ENCODE results near the gene ARRB1. TPM values are rescaled to one million over a fixed set of nuclear protein-coding genes. Genes with fewer than 3 reads are reported as not detected.
A peak's percentile ranks its signal among the peaks of the same experiment; 100 is the strongest.
"Not testable (repeated sequence)": the region's sequence is repeated elsewhere in the genome, so short reads cannot be mapped to it uniquely, and the experiment has no call there.

ARRB1 gene
- total RNA-seq, 2 experiments from 2014 or later: 26.7 to 27.8 TPM

- peaks cover 82% of the 10 kb centered on the region for H3K4me1 Mint-ChIP-seq (ENCODE audit: low read depth)
- H3K4me3 Mint-ChIP-seq: peak overlapping the region; percentile 71
- TF ChIP-seq CTCF (IDR thresholded peaks at IDR 0.05): no peak
- no peaks in the 10 kb centered on the region for H3K9me3 Mint-ChIP-seq
- POLR2A ChIA-PET: interaction anchor here (1.0 to 6.1 kb wide), 18 partner anchors 13 to 327 kb away, joined by 3 to 67 read pairs (median 9); partner anchors contain the start of genes ARRB1, SPCS2, TPBGL and XRRA1
- Histone ChIP-seq H3K27me3 (ENCODE audit: control insufficient read depth in 1 of 2, insufficient read depth in 2 of 2, low read length in 2 of 2) (no peaks in the 10 kb centered on the region), H3K36me3 (ENCODE audit: insufficient read depth, low read length) (peaks cover 49% of the 10 kb centered on the region), H3K4me3 (ENCODE audit: low read length) (no peak overlapping the region), H3K9me3 (ENCODE audit: control insufficient read depth in 1 of 2, insufficient read depth in 1 of 2, low read length in 2 of 2) (no peaks in the 10 kb centered on the region), H3K27ac (ENCODE audit: low read depth in 1 of 2, low read length in 2 of 2) (peak overlapping the region; percentile 82 to 91), H3K4me1 (ENCODE audit: insufficient read depth, low read length) (peaks cover 90% of the 10 kb centered on the region)
- ATAC-seq (ENCODE audit: poor library complexity) (no peak), DNase-seq (peak in 1 of 14 experiments; percentile 17)
- no peaks in the 10 kb centered on the region for H3K27me3 Mint-ChIP-seq
- intact Hi-C loops (cut with DNase I, micrococcal nuclease): loop anchor here (5.0 to 10.0 kb wide), 3 partner anchors 251 to 259 kb away; partner anchors contain the start of gene GDPD5 (in 1 of the 2)
- peaks cover 64% of the 10 kb centered on the region for H3K36me3 Mint-ChIP-seq (ENCODE audit: low read depth)
- peak overlapping the region; percentile 94 for H3K27ac Mint-ChIP-seq
- CTCF ChIA-PET: interaction anchor here (0.7 to 7.1 kb wide), 6 partner anchors 13 to 136 kb away, joined by 3 to 40 read pairs (median 8); partner anchors contain the start of gene TPBGL
These were observed 75.3 kb downstream of the ARRB1 start for GRCh38 chr11:75276186-75276585.

GRCh38 chr11:75275581-75275980 lies 75.9 kb downstream of the ARRB1 start:
- peaks cover 43% of the 10 kb centered on the region for H3K36me3 ChIP-seq (ENCODE audit: insufficient read depth, low read length)
- Mint-ChIP-seq H3K27me3 (no peaks in the 10 kb centered on the region), H3K4me1 (ENCODE audit: low read depth) (peaks cover 82% of the 10 kb centered on the region), H3K9me3 (no peaks in the 10 kb centered on the region), H3K27ac (peak overlapping the region; percentile 94), H3K4me3 (peak overlapping the region; percentile 71), H3K36me3 (ENCODE audit: low read depth) (peaks cover 63% of the 10 kb centered on the region)
- intact Hi-C loops (cut with DNase I, micrococcal nuclease): loop anchor here (1.0 to 10.0 kb wide), 4 partner anchors 109 to 259 kb away; partner anchors contain the start of gene GDPD5 (in 1 of the 2)
- ChIA-PET CTCF (interaction anchor here (1.0 to 7.1 kb wide), 5 partner anchors 12 to 135 kb away, joined by 3 to 40 read pairs (median 10); partner anchors contain the start of gene TPBGL), POLR2A (interaction anchor here (0.6 to 6.1 kb wide), 24 partner anchors 13 to 934 kb away, joined by 3 to 67 read pairs (median 7); partner anchors contain the start of genes ARRB1, GDPD5, SPCS2 and XRRA1)
- H3K27ac ChIP-seq (ENCODE audit: low read depth in 1 of 2, low read length in 2 of 2): peak overlapping the region; percentile 82 to 91
- no peaks in the 10 kb centered on the region for H3K9me3 ChIP-seq (ENCODE audit: control insufficient read depth in 1 of 2, insufficient read depth in 1 of 2, low read length in 2 of 2)
- H3K4me3 ChIP-seq (ENCODE audit: low read length): peak overlapping the region; percentile 23
- ATAC-seq (ENCODE audit: poor library complexity): peak; percentile 95
- no peak for TF ChIP-seq CTCF (IDR thresholded peaks at IDR 0.05)
- no peaks in the 10 kb centered on the region for H3K27me3 ChIP-seq (ENCODE audit: control insufficient read depth in 1 of 2, insufficient read depth in 2 of 2, low read length in 2 of 2)
- peak; percentile 60 to 89 (median 82) for DNase-seq
- peaks cover 96% of the 10 kb centered on the region for H3K4me1 ChIP-seq (ENCODE audit: insufficient read depth, low read length)

DNA sequence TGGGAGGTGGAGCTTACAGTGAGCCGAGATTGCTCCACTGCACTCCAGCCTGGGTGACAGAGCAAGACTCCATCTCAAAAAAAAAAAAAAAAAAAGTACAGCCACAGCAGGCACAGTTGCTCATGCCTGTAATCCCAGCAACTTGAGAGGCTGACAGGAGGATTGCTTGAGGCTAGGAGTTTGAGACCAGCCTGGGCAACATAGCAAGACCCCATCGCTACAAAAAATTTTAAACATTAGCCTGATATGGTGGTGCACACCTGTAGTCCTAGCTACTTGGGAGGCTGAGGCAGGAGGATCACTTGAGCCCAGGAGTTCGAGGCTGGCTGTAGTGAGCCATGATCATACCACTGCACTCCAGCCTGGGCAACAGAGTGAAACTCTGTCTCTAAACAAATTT lies 76.7 kb downstream of the ARRB1 start:
- Mint-ChIP-seq H3K4me1 (ENCODE audit: low read depth) (peaks cover 74% of the 10 kb centered on the region), H3K27ac (peak overlapping the region; percentile 94), H3K36me3 (ENCODE audit: low read depth) (peaks cover 54% of the 10 kb centered on the region)
- not testable (repeated sequence) for H3K9me3 ChIP-seq (ENCODE audit: control insufficient read depth in 1 of 2, insufficient read depth in 1 of 2, low read length in 2 of 2); H3K9me3 Mint-ChIP-seq; H3K27me3 Mint-ChIP-seq; H3K4me3 ChIP-seq (ENCODE audit: low read length); H3K4me3 Mint-ChIP-seq; H3K27me3 ChIP-seq (ENCODE audit: control insufficient read depth in 1 of 2, insufficient read depth in 2 of 2, low read length in 2 of 2); ATAC-seq (ENCODE audit: poor library complexity)
- peak in 1 of 14 experiments; percentile 17 for DNase-seq
- Histone ChIP-seq H3K27ac (ENCODE audit: low read depth in 1 of 2, low read length in 2 of 2) (peak overlapping the region; percentile 62 to 91), H3K4me1 (ENCODE audit: insufficient read depth, low read length) (peaks cover 90% of the 10 kb centered on the region), H3K36me3 (ENCODE audit: insufficient read depth, low read length) (peaks cover 45% of the 10 kb centered on the region)
- ChIA-PET POLR2A (interaction anchor here (0.9 to 6.1 kb wide), 12 partner anchors 12 to 251 kb away, joined by 5 to 67 read pairs (median 21); partner anchors contain the start of genes ARRB1 and GDPD5), CTCF (interaction anchor here (0.8 to 7.1 kb wide), 3 partner anchors 26 to 252 kb away, joined by 3 to 40 read pairs (median 22); no protein-coding TSS in a partner anchor)
- intact Hi-C loops (cut with DNase I, micrococcal nuclease): loop anchor here (1.0 to 10.0 kb wide), 4 partner anchors 110 to 260 kb away; partner anchors contain the start of gene GDPD5 (in 1 of the 2)

All from CD4-positive, alpha-beta T cell (primary cell).